Hematopoietic multipotent progenitor cell treated with erythropoietin and hydrocortisone succinate and interleukin-3 and kit ligand, for 4 days (in vitro differentiated cells): ENCODE measurements around the gene UBE2F.
A peak's percentile ranks its signal among the peaks of the same experiment; 100 is the strongest.
"Not testable (repeated sequence)": the region's sequence is repeated elsewhere in the genome, so short reads cannot be mapped to it uniquely, and the experiment has no call there.

ENCODE experiments used
- DNase-seq: peaks from one replicate; pipeline ENCODE4 v3.0.0-alpha.2; 2015

The UBE2F gene

DNA sequence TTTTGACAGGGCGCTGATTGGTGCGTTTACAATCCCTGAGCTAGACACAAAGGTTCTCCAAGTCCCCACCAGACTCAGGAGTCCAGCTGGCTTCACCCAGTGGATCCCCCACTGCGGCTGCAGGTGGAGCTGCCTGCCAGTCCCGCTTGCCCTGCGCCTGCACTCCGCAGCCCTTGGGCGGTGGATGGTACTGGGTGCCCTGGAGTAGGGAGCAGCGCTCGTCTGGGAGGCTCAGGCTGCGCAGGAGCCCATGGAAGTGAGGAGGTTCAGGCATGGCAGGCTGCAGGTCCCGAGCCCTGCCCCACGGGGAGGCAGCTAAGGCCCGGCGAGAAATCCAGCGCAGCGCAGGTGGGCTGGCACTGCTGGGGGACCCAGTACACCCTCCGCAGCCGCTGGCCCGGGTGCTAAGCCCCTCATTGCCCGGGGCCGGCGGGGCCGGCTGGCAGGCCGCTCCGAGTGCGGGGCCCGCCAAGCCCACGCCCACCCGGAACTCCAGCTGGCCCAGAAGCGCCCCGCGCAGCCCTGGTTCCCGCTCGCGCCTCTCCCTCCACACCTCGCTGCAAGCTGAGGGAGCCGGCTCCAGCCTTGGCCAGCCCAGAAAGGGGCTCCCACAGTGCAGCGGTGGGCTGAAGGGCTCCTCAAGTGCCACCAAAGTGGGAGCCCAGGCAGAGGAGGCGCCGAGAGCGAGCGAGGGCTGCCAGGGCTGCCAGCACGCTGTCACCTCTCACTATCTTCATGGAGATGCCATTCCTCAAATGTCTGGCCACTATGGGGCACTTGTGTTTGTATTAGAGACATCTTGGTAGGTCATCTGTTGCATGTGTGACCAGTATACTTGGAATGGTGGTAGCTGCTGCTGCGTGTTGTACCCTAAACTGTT lies 91.1 kb downstream of the UBE2F start:
- DNase-seq: not testable (repeated sequence)

GRCh38 chr2:238059505-238059904 lies 92.7 kb downstream of the UBE2F start:
- DNase-seq: no peak

DNA sequence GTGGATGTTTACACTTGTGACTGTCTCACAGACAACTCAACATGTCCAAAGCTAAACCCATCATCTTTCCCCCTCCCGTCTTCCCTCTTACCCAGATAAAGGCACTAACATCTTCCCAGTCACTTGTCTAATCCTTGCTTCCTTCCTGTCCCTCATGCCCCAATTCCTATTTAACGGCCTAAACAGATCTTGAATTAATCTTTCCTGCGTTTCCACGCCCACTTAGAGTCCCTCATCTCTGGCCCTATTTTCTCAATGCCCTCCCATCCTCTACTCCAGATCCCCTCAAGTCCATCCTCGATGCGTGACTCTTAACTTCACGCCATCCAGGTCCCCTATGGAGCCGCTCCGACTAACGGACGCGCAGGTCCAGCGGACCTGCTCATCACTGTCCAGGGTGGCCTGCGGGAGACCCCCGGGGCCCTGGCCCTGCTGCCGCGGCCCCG lies 93.3 kb downstream of the UBE2F start:
- peak; percentile 58 for DNase-seq

- peak; percentile 99 for DNase-seq
These were observed 93.9 kb downstream of the UBE2F start, which contains the start of gene SCLY for GRCh38 chr2:238060542-238061314. TSS of gene SCLY (plus strand) at chr2:238061001. CDS start at chr2:238061055, 54 bp downstream.

- peak; percentile 70 for DNase-seq
These were observed 94.7 kb downstream of the UBE2F start for GRCh38 chr2:238061315-238062202.

DNA sequence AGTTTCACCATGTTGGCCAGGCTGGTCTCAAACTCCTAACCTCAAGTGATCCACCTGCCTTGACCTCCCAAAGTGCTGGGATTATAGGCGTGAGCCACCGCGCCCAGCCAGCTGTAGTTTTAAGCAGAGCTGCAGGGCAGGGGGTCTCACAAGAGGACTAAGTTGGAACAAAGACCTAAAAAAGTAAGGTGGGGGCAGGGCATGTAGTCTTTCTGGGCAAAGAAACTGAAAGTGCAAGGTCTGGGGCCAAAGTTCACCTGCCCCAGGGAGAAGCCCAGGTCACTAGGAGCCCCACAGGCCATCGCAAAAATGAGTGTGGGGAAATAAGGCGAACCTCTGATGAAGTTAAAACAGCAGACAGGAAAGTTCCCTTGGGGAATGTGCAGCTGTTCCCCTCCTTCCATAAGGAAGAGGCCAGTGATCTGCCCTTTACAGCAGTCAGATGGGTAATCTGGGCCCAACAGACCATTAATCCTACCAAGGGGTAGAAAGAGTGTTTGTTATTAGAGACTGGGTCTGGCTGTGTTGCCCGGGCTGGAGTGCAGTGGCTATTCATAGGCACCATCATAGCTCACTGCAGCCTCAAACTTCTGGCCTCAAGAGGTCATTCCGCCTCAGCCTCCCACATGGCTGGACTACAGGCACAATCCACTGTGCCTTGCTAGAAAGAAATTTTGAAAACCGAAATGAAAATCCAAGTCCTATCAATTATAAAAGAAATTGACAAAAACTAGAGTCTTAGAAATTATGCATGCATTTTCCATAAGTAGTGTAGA lies 96.8 kb downstream of the UBE2F start:
- no peak for DNase-seq

DNA sequence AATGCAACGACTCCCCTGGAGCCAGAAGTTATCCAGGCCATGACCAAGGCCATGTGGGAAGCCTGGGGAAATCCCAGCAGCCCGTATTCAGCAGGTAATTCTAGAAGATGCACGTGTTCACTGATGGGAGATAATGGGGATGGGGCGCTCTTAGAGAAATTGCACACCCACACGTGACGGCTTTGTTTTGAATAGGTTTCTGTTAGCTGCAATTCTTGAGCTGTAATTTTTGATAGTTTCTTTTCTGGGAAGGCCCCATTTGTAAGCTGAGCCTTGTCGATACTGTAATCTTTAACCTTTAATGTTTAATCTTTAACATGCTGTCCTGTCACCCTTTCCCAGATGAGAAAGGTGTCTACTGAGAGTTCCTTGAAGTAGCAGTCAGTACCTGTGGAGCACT lies 97.6 kb downstream of the UBE2F start:
- no peak for DNase-seq

DNA sequence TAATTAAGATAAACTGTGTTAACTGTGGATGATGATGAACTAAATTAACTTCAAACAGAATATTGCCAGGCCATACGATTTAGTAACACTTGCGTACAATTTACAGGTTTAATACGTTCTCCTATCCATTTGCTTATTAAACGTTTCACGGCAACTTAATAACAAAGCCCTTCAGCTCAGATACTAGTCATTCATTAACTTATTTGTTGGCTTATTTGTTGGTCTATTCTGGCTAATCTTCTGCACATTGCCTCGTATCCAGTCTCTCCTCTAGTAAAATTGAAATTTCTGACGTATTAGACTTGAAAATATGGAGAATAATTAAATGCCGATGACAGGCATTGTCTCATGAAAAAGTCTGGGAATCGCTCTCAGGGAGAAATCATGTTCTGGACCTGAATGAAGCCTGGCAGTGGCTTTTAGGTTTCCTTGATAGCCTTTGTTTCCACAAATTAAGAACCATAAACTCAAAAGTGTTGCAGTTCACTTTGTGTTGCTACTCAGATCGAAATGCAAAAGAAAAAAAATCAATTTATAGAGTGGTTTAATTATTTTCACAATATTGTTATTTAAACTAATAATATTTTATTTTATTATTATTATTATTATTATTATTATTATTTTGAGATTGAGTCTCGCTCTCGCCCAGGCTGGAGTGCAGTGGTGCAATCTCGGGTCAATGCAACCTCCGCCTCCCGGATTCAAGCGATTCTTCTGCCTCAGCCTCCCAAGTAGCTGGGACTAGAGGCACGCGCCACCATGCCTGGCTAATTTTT lies 98.4 kb downstream of the UBE2F start:
- DNase-seq: no peak

- DNase-seq: no peak
These were observed 99.4 kb downstream of the UBE2F start for GRCh38 chr2:238066218-238066617.

GRCh38 chr2:238066718-238067117 lies 99.9 kb downstream of the UBE2F start:
- not testable (repeated sequence) for DNase-seq

DNA sequence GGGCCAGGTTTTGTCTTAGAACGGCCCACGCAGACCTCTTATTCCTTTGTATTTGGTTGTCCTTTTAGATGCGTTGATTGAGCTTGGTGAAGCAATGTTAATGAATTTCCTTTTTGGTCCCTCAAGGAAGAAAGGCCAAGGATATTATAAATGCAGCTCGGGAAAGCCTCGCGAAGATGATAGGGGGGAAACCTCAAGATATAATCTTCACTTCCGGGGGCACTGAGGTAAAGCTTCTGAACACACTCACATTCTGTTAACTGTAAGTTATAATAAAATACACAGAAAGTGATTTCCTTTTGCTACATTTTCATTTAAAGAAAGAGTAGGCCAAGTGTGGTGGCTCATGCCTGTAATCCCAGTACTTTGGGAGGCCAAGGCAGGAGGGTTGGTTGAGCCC lies 101.1 kb downstream of the UBE2F start:
- no peak for DNase-seq

GRCh38 chr2:238069021-238069709 lies 102.4 kb downstream of the UBE2F start:
- DNase-seq: no peak

DNA sequence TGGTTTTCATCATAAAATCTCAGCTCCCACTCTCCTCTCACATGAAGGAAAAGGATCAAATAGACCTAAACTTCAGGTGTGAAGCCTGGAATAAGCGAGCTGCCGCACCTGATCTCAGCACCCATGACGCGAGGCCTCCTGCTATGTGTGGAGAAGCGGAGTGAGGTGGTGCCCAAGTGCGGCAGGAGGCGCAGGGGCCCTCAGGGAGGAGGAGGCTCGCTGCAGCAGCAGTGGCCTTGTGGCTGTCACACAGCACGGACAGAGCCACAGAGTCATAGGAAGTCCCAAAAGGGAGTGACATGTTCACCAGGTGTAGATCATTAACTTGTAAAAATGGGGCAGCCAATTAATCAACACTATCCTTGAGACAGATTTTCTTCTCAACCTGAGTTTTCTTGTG lies 103.1 kb downstream of the UBE2F start:
- DNase-seq: no peak

DNA sequence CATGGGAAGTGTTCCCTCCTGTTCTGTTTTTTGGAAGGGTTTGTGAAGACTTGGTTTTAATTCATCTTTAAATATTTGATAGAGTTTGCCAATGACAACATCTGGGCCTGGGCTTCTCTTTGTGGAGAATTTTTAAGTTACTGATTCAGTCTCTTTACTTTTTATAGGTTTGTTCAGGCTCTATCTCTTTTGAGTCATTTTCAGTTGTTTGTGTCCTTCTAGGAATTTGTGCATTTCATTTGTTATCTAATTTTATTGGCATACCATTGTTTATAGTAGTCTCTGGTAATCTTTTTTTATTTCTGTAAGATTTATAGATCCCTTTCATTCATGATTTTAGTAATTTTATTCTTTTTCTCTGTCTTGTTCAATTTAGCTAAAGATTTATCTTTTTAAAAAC lies 108.6 kb downstream of the UBE2F start:
- DNase-seq: no peak

DNA sequence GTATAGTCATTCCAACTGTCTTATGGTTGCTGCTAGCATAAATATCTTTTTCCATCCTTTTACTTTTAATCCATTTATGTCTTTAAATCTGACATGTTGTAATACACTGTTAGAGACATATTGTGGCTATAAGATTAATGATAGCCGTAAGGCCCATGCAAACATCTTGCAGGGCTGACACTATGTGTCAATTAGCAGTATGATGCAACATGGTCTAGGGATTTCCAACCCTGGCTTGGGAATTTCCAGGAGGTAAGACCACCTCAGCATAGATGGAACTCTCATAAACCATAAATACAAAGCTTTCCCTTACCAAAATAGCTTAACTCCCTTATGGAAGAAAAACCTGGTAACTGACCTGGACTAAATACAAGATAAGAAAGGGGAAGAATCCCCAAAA lies 110.5 kb downstream of the UBE2F start:
- DNase-seq: no peak

DNA sequence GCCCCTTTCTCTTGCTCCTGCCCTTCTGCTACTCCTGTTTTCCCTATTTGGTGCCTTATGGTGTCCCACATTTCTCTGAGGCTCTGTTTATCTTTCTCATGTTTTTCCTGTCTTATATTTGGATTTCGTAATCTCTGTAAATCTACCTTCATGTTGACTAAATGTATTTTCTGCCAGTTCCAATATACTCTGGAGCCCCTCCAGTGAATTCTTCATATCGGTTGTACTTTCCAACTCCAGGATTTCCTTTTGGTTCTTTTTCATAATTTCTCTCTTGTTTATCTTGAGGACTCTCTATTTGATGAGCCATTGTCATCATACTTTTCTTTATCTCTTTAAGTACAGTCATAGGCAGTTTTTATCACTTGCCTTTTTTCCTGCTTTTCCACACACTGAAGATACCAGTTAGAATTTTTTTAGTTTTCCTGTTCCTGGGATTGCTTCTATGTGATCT lies 113.1 kb downstream of the UBE2F start:
- DNase-seq: no peak

DNA sequence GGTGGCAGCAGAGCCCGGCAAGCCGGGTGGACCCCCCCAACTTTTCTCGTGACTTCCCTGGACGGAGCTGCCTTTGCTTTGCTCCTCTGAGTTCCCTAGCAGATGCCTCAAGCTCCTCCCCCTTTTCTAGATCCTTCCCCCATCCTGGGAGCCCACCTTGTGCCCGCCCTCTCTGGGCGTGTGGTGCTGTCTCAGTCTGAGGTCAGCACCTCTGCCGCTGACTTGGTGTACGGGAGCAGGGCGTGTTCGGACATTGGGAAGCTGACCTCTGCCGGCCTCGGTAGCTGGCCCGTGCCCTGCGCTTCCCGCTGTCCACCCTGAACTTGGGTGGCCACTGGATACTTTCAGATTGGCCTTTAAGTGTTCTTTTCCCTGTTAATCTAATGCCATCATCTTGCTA lies 113.7 kb downstream of the UBE2F start:
- DNase-seq: no peak

GRCh38 chr2:238081150-238081549 lies 114.3 kb downstream of the UBE2F start:
- no peak for DNase-seq

DNA sequence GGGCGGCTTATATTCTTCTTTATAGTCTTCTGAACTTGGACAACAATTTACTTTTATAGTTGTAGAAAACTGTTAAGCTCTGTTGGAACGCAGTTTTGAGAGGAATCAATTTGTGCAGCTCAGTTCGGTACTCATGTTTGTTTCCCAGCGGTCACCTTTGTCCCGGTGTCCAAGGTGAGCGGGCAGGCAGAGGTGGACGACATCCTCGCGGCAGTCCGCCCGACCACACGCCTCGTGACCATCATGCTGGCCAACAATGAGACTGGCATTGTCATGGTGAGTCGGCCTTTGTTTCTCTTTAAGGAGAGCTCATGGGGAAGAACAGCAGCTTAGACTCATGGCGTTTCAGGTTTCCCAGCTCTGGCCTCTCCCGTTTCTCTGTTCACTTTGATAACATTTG lies 114.7 kb downstream of the UBE2F start:
- DNase-seq: no peak

- DNase-seq: no peak
These were observed 115.3 kb downstream of the UBE2F start for GRCh38 chr2:238082151-238082550.

- no peak for DNase-seq
These were observed 116.0 kb downstream of the UBE2F start for GRCh38 chr2:238082827-238083226.
